ENCODE results near the gene SLF2.

The SLF2 gene, protein sequence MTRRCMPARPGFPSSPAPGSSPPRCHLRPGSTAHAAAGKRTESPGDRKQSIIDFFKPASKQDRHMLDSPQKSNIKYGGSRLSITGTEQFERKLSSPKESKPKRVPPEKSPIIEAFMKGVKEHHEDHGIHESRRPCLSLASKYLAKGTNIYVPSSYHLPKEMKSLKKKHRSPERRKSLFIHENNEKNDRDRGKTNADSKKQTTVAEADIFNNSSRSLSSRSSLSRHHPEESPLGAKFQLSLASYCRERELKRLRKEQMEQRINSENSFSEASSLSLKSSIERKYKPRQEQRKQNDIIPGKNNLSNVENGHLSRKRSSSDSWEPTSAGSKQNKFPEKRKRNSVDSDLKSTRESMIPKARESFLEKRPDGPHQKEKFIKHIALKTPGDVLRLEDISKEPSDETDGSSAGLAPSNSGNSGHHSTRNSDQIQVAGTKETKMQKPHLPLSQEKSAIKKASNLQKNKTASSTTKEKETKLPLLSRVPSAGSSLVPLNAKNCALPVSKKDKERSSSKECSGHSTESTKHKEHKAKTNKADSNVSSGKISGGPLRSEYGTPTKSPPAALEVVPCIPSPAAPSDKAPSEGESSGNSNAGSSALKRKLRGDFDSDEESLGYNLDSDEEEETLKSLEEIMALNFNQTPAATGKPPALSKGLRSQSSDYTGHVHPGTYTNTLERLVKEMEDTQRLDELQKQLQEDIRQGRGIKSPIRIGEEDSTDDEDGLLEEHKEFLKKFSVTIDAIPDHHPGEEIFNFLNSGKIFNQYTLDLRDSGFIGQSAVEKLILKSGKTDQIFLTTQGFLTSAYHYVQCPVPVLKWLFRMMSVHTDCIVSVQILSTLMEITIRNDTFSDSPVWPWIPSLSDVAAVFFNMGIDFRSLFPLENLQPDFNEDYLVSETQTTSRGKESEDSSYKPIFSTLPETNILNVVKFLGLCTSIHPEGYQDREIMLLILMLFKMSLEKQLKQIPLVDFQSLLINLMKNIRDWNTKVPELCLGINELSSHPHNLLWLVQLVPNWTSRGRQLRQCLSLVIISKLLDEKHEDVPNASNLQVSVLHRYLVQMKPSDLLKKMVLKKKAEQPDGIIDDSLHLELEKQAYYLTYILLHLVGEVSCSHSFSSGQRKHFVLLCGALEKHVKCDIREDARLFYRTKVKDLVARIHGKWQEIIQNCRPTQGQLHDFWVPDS
- total RNA-seq: 43.2 to 110 reads per million in 2 donors

DNA sequence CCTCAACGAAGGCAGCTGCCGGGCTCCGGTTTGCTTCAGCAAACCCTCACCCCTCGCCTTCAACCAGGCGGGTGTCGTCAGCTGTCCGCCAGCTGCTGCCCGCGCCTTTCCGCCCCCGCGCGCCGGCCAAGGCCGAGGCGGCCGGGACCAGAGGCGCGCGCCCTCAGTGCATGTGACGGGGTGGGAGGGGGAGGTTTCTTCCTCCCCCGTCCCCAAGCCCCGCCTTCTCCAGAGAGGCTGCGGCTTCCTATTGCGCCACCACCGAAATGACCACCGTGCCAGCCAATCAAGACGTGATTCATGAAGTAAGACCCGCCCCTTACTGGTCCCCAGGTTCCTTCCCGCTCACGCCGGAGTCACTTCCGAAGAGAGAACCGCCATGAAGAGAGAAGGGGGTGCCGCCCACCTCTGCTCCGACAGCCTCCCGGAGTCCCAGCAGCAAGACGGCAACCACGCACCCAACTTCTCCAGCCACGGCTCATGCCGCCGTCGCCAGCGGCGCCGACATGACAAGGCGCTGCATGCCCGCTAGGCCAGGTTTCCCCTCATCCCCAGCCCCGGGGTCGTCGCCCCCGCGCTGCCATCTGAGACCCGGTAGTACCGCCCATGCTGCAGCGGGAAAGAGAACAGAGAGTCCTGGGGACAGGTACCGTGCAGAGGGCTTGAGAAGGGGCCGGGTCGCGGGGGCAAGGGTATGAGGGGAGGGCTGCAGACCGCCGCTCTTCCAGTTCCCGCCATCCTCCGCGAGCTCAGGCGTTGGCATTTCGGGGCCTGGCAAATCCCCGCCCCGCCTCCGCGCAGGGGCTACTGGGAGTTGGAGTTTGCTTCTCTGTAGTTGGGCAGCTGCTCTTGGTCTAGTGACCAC, at the start of gene SLF2:
SLF2 (plus strand) TSS at position 359 of the 865 bp plus-strand sequence; CDS start at position 507, 148 bp downstream.
- DNase-seq: peak; percentile 80

DNA sequence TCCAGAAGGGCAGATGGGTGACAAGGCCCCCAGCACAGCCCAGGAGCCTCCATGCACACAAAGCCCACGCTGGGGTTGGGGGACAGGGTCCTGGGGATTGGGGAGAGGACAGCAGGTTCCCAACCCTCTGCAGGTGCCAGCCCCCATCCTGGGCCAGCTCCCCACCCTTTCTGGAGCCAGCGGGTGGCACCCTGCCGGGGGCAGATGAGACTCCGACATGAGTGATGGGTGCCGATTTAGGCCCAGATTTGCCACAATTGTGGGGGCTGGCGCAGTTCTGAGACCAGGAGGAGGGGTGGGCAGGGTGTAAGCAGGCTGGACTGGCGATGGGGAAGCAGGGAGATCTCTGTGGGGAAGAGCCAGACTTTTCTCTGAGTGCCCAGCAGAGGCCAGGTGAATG, 49.3 kb upstream of the SLF2 start:
- no peak for DNase-seq

DNA sequence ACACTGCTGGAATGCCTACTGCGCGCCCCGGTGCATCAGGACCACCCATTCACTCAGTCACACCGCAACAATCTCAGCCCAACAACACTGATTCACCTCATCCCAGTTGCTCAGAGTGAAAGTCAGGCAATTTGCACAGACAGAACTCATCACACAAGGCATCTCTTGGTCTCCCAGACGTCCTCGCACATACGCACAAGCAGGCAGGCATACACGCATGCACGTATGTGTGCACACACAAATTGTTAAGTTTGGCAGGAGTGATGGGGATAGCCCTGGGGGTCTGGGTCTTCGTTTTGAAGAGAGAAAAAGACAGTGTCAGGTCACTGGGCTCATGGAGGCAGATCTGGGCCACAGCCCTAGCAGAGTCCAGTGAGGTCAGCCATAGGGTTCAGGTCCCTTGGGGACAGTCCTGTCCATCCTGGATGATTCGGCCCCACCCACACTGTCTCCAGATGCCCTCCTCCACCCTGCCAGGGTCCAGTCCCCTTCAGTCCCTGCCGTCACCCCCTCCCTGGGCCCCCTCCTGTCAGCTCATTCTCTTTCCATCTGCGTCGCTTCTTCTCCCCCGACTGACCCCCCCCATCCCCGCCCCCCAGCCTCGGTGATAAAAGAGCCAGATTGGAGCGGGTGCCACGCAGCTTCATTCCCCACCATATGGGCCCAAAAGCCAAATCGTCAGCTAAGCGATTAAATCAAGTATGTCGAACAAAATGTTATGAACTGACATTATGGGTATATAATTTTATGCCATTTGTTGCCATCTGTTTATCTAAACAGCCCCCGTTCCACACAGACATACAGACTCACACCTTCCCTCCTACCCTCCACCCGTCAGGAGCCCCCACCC, 48.5 kb upstream of the SLF2 start:
- DNase-seq: no peak

DNA sequence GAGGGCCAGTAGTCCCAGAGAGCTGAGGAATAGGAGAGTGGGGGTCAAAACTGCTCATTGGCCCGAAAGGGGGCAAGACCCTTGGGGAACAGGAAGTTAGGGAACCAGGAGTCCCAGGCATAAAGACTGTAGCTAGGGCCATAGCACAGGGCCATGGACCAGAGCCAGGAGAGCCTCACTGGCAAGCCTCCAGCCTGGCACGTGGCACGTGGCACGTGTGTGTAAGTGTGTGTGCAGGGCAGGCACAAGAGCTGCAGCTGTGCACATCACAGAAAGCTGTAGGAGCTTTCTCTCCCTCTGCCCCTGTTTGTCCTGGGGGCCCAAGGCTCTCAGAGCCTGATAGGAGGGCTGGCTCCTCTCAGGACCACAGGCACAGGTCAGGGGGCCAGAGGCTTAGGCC, 47.8 kb upstream of the SLF2 start:
- DNase-seq: no peak

DNA sequence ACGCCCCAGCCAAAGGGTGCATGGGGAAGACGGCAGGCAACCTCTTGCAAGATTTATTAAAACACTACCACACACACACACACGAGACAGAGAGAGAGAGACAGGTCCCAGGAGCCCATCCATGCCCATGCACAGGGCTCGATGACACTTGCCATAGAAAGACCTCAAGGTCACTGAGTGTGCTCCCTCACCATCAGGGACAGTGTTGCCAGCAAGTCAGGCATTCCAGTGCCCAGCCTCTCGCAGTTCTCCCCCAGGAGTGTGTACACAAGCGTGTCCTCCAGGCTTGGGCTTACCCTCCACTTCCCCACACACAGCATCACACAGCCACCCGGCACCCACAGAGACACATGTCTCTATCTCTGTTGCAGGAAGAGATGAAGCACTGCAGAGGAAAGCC, 46.8 kb upstream of the SLF2 start:
- DNase-seq: no peak

- no peak for DNase-seq
Measured at GRCh38 chr10:100866575-100867098, 46.1 kb upstream of the SLF2 start.

GRCh38 chr10:100867261-100867963, 45.4 kb upstream of the SLF2 start:
- no peak for DNase-seq

DNA sequence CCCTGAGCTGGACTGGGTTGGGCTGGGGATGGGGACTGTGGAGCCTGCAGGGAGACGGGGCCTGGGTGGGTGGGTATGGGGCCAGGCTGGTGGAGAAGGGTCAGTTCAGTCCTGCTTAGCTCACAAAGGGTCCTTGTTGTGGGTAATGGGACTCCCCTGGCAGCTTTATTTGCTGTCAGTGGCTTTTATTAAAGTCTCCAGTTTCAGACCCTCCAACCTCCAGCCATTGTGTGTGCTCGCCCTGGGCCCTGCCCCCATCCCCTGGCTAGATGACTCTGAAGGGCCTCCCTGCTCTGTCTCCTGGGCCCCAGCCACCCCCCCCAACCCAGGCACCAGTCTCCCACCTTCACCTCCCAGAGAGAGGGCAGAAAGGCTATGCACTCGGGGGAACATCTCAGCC, 44.4 kb upstream of the SLF2 start:
- DNase-seq: no peak

- DNase-seq: no peak
Measured at GRCh38 chr10:100869399-100869798, 43.4 kb upstream of the SLF2 start.

GRCh38 chr10:100872034-100872791, 40.5 kb upstream of the SLF2 start:
- peak; percentile 34 for DNase-seq

DNA sequence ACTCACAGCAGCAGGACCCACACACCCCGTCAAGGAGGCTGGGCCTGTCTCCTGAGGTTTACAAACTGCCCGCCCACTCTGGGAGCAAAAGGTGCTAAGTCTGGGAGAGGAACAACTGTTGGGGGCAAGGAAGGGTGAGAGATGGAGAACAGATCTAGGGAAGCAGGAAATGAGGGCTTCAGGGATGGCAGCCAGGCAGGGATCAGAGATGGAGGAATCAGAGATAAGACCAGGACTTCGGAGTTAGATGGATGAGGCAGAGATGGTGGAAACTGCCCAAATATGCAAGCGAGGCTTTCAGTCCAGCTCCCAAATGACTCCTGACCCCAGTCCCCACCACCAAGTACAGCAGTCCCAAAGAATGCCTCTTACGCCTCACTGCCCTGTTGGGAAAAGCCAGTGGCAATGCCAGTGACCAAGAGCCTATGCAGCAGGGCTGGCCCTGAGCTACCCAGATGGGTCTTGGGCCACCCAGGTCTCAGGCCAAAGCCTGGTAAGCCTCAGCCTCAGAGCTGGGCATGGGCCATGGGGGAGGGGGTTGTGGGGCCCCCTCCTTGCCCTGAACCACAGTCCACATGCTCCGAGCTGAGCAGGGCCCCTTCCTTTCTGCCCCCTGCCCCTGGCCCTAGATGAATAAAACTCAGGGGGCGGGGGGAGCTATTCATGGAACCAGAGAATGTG, 39.5 kb upstream of the SLF2 start:
- no peak for DNase-seq

- DNase-seq: no peak
Measured at GRCh38 chr10:100873827-100874326, 38.9 kb upstream of the SLF2 start.

GRCh38 chr10:100874702-100875483, 37.9 kb upstream of the SLF2 start:
- DNase-seq: no peak

GRCh38 chr10:100875484-100876166, 37.1 kb upstream of the SLF2 start:
- no peak for DNase-seq

DNA sequence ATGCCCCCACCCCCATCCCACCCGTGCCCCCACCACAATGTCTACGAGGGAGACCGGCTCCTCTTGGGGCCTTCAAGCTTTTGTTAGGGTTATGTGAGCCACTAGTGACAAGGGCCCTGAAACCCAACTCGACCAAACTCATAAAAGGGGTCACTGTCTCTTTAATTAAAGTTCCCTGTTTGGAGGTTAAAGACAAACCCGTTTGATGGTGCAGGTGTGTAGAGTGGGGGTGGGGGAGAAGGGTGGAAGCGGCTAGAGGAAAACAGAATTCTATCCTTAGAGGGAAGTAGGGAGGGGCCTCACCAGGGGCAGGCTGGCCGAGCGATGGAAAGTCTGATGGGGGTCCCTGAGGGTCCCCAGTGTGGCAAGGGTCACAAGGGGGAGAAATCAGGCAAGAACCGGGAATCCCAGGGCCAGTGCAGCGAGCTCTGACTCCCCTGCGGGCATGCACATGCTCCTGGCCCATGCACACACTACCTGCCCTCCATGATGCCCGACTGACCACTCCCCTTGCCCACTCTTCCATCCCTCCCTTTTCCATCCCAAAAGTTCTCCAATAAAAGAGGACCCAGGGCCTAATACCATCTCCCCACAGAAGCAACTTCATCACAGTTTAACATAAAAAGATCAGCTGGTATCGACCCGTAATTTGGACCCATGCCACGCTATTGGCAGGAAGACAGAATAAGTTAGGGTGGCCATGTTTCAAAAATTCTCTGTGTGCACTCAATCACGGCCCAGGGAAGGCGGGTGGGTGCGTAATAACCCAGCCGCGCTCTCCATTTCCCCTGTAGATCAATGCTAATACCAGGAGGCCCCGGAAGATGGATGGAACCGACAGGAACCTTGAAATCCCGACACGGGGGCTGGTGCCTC, 35.9 kb upstream of the SLF2 start:
- DNase-seq: no peak

- no peak for DNase-seq
Measured at GRCh38 chr10:100877461-100877850, 35.3 kb upstream of the SLF2 start.

Data from T-helper 9 cell (primary cell).